BLaER1 treated with 17β-estradiol and CSF1 and Interleukin-3, amounts not matched to agents 10 nM and 100 nM (cell line): ENCODE results near the gene CCDC9.
"Not testable (repeated sequence)": the region's sequence is repeated elsewhere in the genome, so short reads cannot be mapped to it uniquely, and the experiment has no call there.

ENCODE experiments used
- H3K27ac ChIP-seq, 11 experiments: shearing (Covaris generic); formaldehyde crosslinking; 2 replicates each; pipeline ENCODE4 v1.8.1; 2022
- H3K27me3 ChIP-seq, 11 experiments: shearing (Covaris generic); formaldehyde crosslinking; 2 replicates each; pipeline ENCODE4 v1.8.1; 2022
- H3K36me3 ChIP-seq, 11 experiments: shearing (Covaris generic); formaldehyde crosslinking; 2 replicates each; pipeline ENCODE4 v1.8.1; 2022
- H3K4me1 ChIP-seq, 10 experiments: shearing (Covaris generic); formaldehyde crosslinking; 2 replicates each; pipeline ENCODE4 v1.8.1; 2022
- H3K4me2 ChIP-seq, 11 experiments: shearing (Covaris generic); formaldehyde crosslinking; 2 replicates each; pipeline ENCODE4 v1.8.1; 2022
- H3K4me3 ChIP-seq, 10 experiments: shearing (Covaris generic); formaldehyde crosslinking; 2 replicates each; pipeline ENCODE4 v1.8.1; 2022
- H3K9ac ChIP-seq, 11 experiments: shearing (Covaris generic); formaldehyde crosslinking; 2 replicates each; pipeline ENCODE4 v1.8.1; 2022
- H3K9me3 ChIP-seq, 11 experiments: shearing (Covaris generic); formaldehyde crosslinking; replicated peaks in 1 of 11; 2 replicates each; pipeline ENCODE4 v1.8.1; 2022
- H4K20me1 ChIP-seq, 11 experiments: shearing (Covaris generic); formaldehyde crosslinking; 2 replicates each; pipeline ENCODE4 v1.8.1; 2022
- Cebpa-rat ChIP-seq, 11 experiments: shearing (Covaris generic); IDR thresholded peaks; 2 replicates each; pipeline ENCODE4 v1.8.1; 2022

Gene CCDC9

GRCh38 chr19:47283405-47284059 lies 27.2 kb downstream of the CCDC9 start:
- Histone ChIP-seq H3K4me3 (no peak overlapping the region), H3K4me1 (peaks cover 12 to 59% (median 53%) of the 10 kb centered on the region in 10 experiments), H3K27ac (no peak overlapping the region), H3K9me3 (no peaks in the 10 kb centered on the region), H3K27me3 (no peaks in the 10 kb centered on the region), H3K36me3 (no peaks in the 10 kb centered on the region), H3K9ac (no peak overlapping the region), H4K20me1 (peaks cover 0 to 7% (median 0%) of the 10 kb centered on the region in 11 experiments; a peak in 5 of 22 replicates), H3K4me2 (peak overlapping the region; percentile 49 to 79 (median 63))
- no peak for TF ChIP-seq Cebpa-rat (IDR thresholded peaks at IDR 0.05)

GRCh38 chr19:47284324-47284899 lies 28.1 kb downstream of the CCDC9 start:
- peak overlapping the region in 10 of 11 experiments; percentile 49 to 79 (median 62); a peak in 14 of 22 replicates for H3K4me2 ChIP-seq
- peaks cover 0 to 7% (median 0%) of the 10 kb centered on the region in 11 experiments; a peak in 5 of 22 replicates for H4K20me1 ChIP-seq
- H3K9me3 ChIP-seq = no peaks in the 10 kb centered on the region; a peak in 1 of 22 replicates
- TF ChIP-seq Cebpa-rat (IDR thresholded peaks at IDR 0.05) = no peak
- no peaks in the 10 kb centered on the region for H3K36me3 ChIP-seq
- H3K4me3 ChIP-seq = no peak overlapping the region
- H3K27me3 ChIP-seq = no peaks in the 10 kb centered on the region
- H3K9ac ChIP-seq = no peak overlapping the region
- no peak overlapping the region for H3K27ac ChIP-seq
- peaks cover 14 to 51% (median 46%) of the 10 kb centered on the region in 10 experiments for H3K4me1 ChIP-seq

GRCh38 chr19:47296036-47296435 lies 39.7 kb downstream of the CCDC9 start:
- no peak overlapping the region for H3K27ac ChIP-seq
- no peak for TF ChIP-seq Cebpa-rat (IDR thresholded peaks at IDR 0.05)

GRCh38 chr19:47300867-47301266 lies 44.5 kb downstream of the CCDC9 start:
- not testable (repeated sequence) for H3K9ac ChIP-seq, H3K9me3 ChIP-seq, H3K4me3 ChIP-seq, H3K27ac ChIP-seq, H3K36me3 ChIP-seq
- Histone ChIP-seq H4K20me1 (peaks cover 0 to 16% (median 4%) of the 10 kb centered on the region in 11 experiments; a peak in 9 of 22 replicates), H3K4me2 (peak overlapping the region in 9 of 11 experiments; percentile 49 to 85 (median 73); a peak in 16 of 22 replicates), H3K4me1 (peaks cover 26 to 54% (median 36%) of the 10 kb centered on the region in 10 experiments), H3K27me3 (peaks cover 38 to 87% (median 73%) of the 10 kb centered on the region in 11 experiments)

More at GRCh38 chr19:47296036-47296435, 39.7 kb downstream of the CCDC9 start:
- H3K4me1 ChIP-seq = peaks cover 26 to 40% (median 29%) of the 10 kb centered on the region in 10 experiments
- no peaks in the 10 kb centered on the region for H3K9me3 ChIP-seq
- no peak overlapping the region for H3K9ac ChIP-seq
- H3K36me3 ChIP-seq = no peaks in the 10 kb centered on the region
- peaks cover 0 to 27% (median 4%) of the 10 kb centered on the region in 11 experiments; a peak in 10 of 22 replicates for H4K20me1 ChIP-seq
- peaks cover 16 to 56% (median 36%) of the 10 kb centered on the region in 11 experiments; a peak in 21 of 22 replicates for H3K27me3 ChIP-seq
- H3K4me3 ChIP-seq = no peak overlapping the region
- H3K4me2 ChIP-seq = 0 out of 22 replicates have a peak overlapping the region, but pooled peaks of 1 of the 11 experiments have one; percentile 10

- H3K36me3 ChIP-seq = no peaks in the 10 kb centered on the region
- H3K4me1 ChIP-seq = peaks cover 26 to 57% (median 36%) of the 10 kb centered on the region in 10 experiments
- peaks cover 0 to 16% (median 4%) of the 10 kb centered on the region in 11 experiments; a peak in 9 of 22 replicates for H4K20me1 ChIP-seq
- H3K4me3 ChIP-seq = no peak overlapping the region
- no peak overlapping the region for H3K27ac ChIP-seq
- H3K9me3 ChIP-seq = peaks cover 0 to 9% (median 0%) of the 10 kb centered on the region in 11 experiments; a peak in 4 of 22 replicates
- H3K9ac ChIP-seq = no peak overlapping the region
- peak overlapping the region in 9 of 11 experiments; percentile 5 to 49 (median 37); a peak in 11 of 22 replicates for H3K4me2 ChIP-seq
- no peak for TF ChIP-seq Cebpa-rat (IDR thresholded peaks at IDR 0.05)
- peaks cover 38 to 91% (median 81%) of the 10 kb centered on the region in 11 experiments for H3K27me3 ChIP-seq
Observed at GRCh38 chr19:47302249-47302648, 45.9 kb downstream of the CCDC9 start.

- H3K4me1 ChIP-seq = peaks cover 33 to 72% (median 46%) of the 10 kb centered on the region in 10 experiments
- no peaks in the 10 kb centered on the region for H3K36me3 ChIP-seq
- no peak overlapping the region for H3K4me3 ChIP-seq
- TF ChIP-seq Cebpa-rat (IDR thresholded peaks at IDR 0.05) = no peak
- no peak overlapping the region for H3K9ac ChIP-seq
- H3K9me3 ChIP-seq = peaks cover 0 to 9% (median 0%) of the 10 kb centered on the region in 11 experiments; a peak in 4 of 22 replicates
- H4K20me1 ChIP-seq = peaks cover 0 to 13% (median 4%) of the 10 kb centered on the region in 11 experiments; a peak in 9 of 22 replicates
- H3K27ac ChIP-seq = no peak overlapping the region
- peaks cover 29 to 91% (median 81%) of the 10 kb centered on the region in 11 experiments for H3K27me3 ChIP-seq
- peak overlapping the region in 2 of 11 experiments; percentile 14 to 24; a peak in 1 of 22 replicates for H3K4me2 ChIP-seq
Observed at GRCh38 chr19:47303966-47304365, 47.6 kb downstream of the CCDC9 start.

GRCh38 chr19:47305309-47305751 lies 49.0 kb downstream of the CCDC9 start:
- Histone ChIP-seq H3K36me3 (no peaks in the 10 kb centered on the region), H3K9ac (no peak overlapping the region), H3K9me3 (peaks cover 0 to 9% (median 0%) of the 10 kb centered on the region in 11 experiments; a peak in 4 of 22 replicates), H3K4me2 (peak overlapping the region in 7 of 11 experiments; percentile 2 to 60 (median 19); a peak in 10 of 22 replicates), H3K27me3 (peaks cover 22 to 93% (median 86%) of the 10 kb centered on the region in 11 experiments), H3K27ac (no peak overlapping the region), H4K20me1 (peaks cover 0 to 8% (median 0%) of the 10 kb centered on the region in 11 experiments; a peak in 3 of 22 replicates), H3K4me1 (peaks cover 31 to 72% (median 44%) of the 10 kb centered on the region in 10 experiments), H3K4me3 (no peak overlapping the region)
- TF ChIP-seq Cebpa-rat (IDR thresholded peaks at IDR 0.05) = no peak

GRCh38 chr19:47306303-47306702 lies 50.0 kb downstream of the CCDC9 start:
- Histone ChIP-seq H3K36me3 (peaks cover 0 to 8% (median 0%) of the 10 kb centered on the region in 11 experiments; a peak in 1 of 22 replicates), H3K9me3 (peaks cover 0 to 9% (median 0%) of the 10 kb centered on the region in 11 experiments; a peak in 4 of 22 replicates), H3K4me3 (no peak overlapping the region), H3K9ac (no peak overlapping the region), H3K27me3 (peaks cover 22 to 100% (median 95%) of the 10 kb centered on the region in 11 experiments), H3K4me2 (no peak overlapping the region), H4K20me1 (peaks cover 0 to 12% (median 0%) of the 10 kb centered on the region in 11 experiments; a peak in 5 of 22 replicates), H3K27ac (no peak overlapping the region), H3K4me1 (peaks cover 25 to 77% (median 46%) of the 10 kb centered on the region in 10 experiments)
- no peak for TF ChIP-seq Cebpa-rat (IDR thresholded peaks at IDR 0.05)
